HepG2 (cell line): ENCODE data around the gene FAM222A. TPM values are rescaled to one million over a fixed set of nuclear protein-coding genes. Genes with fewer than 3 reads are reported as not detected.

Experiments
- AGO2 ChIP-seq: fragments of 200-400 bp; formaldehyde crosslinking; optimal IDR thresholded peaks from 2 replicates; pipeline ENCODE3; 2017; ENCODE audit warnings: mild to moderate bottlenecking, low read depth, low read length, moderate library complexity
- CBFB ChIP-seq: sonication (generic); formaldehyde crosslinking; IDR thresholded peaks from 2 replicates; pipeline ENCODE4 v1.4.0; 2020; ENCODE audit warnings: missing genetic modification reagents
- ELF1 ChIP-seq: sonication (generic); formaldehyde crosslinking; IDR thresholded peaks from 2 replicates; pipeline ENCODE4 v1.4.0; 2020; ENCODE audit warnings: missing genetic modification reagents
- HHEX ChIP-seq: IDR thresholded peaks from 2 replicates; pipeline ENCODE4 v1.6.1; 2016; ENCODE audit warnings: control low read depth
- HNRNPK ChIP-seq: fragments of 200-400 bp; formaldehyde crosslinking; IDR thresholded peaks from 2 replicates; pipeline ENCODE4 v1.6.1; 2018; ENCODE audit warnings: low read length, low read depth, moderate library complexity, mild to moderate bottlenecking; ENCODE audit not compliant: poor library complexity, severe bottlenecking
- MBNL3 ChIP-seq: fragments of 250-450 bp; sonication (Bioruptor Pico); conservative IDR thresholded peaks from 2 replicates; pipeline ENCODE4 v1.8.0; 2022; ENCODE audit warnings: mild to moderate bottlenecking, inconsistent platforms
- PCBP1 ChIP-seq: fragments of 200-400 bp; formaldehyde crosslinking; IDR thresholded peaks from 2 replicates; pipeline ENCODE4 v1.6.1; 2017; ENCODE audit warnings: mild to moderate bottlenecking, low read depth, low read length, borderline replicate concordance
- REXO4 ChIP-seq: sonication (generic); formaldehyde crosslinking; IDR thresholded peaks from 2 replicates; pipeline ENCODE4 v1.8.0; 2022; ENCODE audit warnings: missing genetic modification reagents, mild to moderate bottlenecking, borderline replicate concordance
- ZBTB34 ChIP-seq: sonication (generic); formaldehyde crosslinking; IDR thresholded peaks from 2 replicates; pipeline ENCODE4 v1.8.0; 2022; ENCODE audit warnings: mild to moderate bottlenecking, missing genetic modification reagents
- ZGPAT ChIP-seq: IDR thresholded peaks from 2 replicates; pipeline ENCODE4 v1.6.1; 2016; ENCODE audit warnings: mild to moderate bottlenecking
- ZKSCAN5 ChIP-seq: sonication (generic); formaldehyde crosslinking; IDR thresholded peaks from 2 replicates; pipeline ENCODE4 v1.5.1; 2020; ENCODE audit warnings: mild to moderate bottlenecking, missing genetic modification reagents
- ZNF205 ChIP-seq: IDR thresholded peaks from 2 replicates; pipeline ENCODE4 v1.6.1; 2018; ENCODE audit warnings: missing biosample characterization, missing genetic modification reagents
- ZNF317 ChIP-seq: sonication (generic); formaldehyde crosslinking; IDR thresholded peaks from 2 replicates; pipeline ENCODE4 v1.5.0; 2020; ENCODE audit warnings: mild to moderate bottlenecking, missing genetic modification reagents
- ZNF446 ChIP-seq: sonication (generic); formaldehyde crosslinking; IDR thresholded peaks from 2 replicates; pipeline ENCODE4 v1.5.0; 2020; ENCODE audit warnings: mild to moderate bottlenecking, missing genetic modification reagents
- ZNF543 ChIP-seq: sonication (generic); formaldehyde crosslinking; IDR thresholded peaks from 2 replicates; pipeline ENCODE4 v1.4.0; 2020; ENCODE audit warnings: mild to moderate bottlenecking, missing genetic modification reagents
- ZSCAN25 ChIP-seq: sonication (generic); formaldehyde crosslinking; IDR thresholded peaks from 2 replicates; pipeline ENCODE4 v1.8.0; 2022; ENCODE audit warnings: mild to moderate bottlenecking, missing genetic modification reagents
- polyA plus RNA-seq, 8 experiments: library from polyadenylated mRNA; depleted of rRNA in 3 of 8; stranded (reverse) in 7 of 8; unstranded in 1 of 8; fragments of >200 nt; fragmentation: Illumina TruSeq in 4 of 8; extraction: Trizol in 4 of 8; gene quantifications; 2 replicates each; pipeline versions ENCODE4 v1.2.1 to v1.2.3, GENCODE V29; 2011 to 2016; ENCODE audit warnings: low read depth in 4 of 8, missing spikeins in 1 of 8, mixed read lengths in 1 of 8; ENCODE audit not compliant: insufficient read depth in 1 of 8
- total RNA-seq, 5 experiments: library from RNA; depleted of rRNA; stranded (reverse); fragments of >200 nt; fragmentation: Illumina TruSeq; extraction: Trizol; gene quantifications; 2 replicates each; pipeline ENCODE4 v1.2.3, GENCODE V29; 2016; ENCODE audit warnings: low read depth in 1 of 5
- TF ChIP-seq, protein P1 (sequence below): sonication (generic); formaldehyde crosslinking; IDR thresholded peaks from 2 replicates; pipeline ENCODE4 v1.4.0; 2020; ENCODE audit warnings: missing genetic modification reagents
- TF ChIP-seq, protein P2 (sequence below): sonication (generic); formaldehyde crosslinking; IDR thresholded peaks from 2 replicates; pipeline ENCODE4 v1.4.0; 2020; ENCODE audit warnings: missing genetic modification reagents
- TF ChIP-seq, protein P3 (sequence below): sonication (generic); formaldehyde crosslinking; IDR thresholded peaks from 2 replicates; pipeline ENCODE4 v1.4.0; 2020; ENCODE audit warnings: mild to moderate bottlenecking, missing genetic modification reagents

The FAM222A gene
- total and polyA plus RNA-seq, 2 of the 13 experiments (the other 11 are each of a cell fraction or from before 2014, with no cell fraction given), result 2.7 to 9.6 TPM

DNA sequence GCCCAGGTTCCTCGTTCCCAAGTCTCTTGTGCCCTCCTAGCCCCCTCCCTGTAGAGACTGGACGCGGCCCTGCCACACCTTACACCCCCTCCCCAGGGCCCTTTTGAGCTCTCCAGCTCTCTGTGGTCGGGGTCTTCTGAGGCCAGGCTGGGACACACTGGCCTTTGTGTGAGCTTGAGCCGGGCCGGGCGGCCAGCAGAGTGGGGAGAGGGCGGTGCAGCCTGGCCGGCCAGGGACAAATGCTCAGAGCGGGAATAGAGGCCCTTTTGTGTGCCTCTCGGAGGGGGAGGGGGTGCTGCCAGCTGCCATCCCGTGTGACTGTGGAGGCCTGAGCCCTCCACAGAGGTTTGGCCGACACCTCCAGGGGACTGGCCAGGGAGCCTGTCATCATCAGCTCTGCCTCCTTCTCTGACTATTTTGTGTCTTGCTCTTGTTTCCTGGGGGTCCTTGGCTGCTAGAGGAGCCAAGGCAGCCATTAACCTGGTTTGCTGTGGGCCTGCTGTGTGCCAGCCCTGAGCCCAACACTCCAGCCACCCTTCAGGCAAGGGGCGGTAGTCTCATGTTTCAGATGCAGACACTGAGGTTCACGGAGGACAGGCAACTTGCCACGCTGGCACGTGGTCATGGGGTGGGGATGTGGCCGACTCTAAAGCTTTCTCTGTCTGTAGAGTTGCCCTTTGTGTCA, 13.6 kb downstream of the FAM222A start (continued):
- TF ChIP-seq, protein P1, sequence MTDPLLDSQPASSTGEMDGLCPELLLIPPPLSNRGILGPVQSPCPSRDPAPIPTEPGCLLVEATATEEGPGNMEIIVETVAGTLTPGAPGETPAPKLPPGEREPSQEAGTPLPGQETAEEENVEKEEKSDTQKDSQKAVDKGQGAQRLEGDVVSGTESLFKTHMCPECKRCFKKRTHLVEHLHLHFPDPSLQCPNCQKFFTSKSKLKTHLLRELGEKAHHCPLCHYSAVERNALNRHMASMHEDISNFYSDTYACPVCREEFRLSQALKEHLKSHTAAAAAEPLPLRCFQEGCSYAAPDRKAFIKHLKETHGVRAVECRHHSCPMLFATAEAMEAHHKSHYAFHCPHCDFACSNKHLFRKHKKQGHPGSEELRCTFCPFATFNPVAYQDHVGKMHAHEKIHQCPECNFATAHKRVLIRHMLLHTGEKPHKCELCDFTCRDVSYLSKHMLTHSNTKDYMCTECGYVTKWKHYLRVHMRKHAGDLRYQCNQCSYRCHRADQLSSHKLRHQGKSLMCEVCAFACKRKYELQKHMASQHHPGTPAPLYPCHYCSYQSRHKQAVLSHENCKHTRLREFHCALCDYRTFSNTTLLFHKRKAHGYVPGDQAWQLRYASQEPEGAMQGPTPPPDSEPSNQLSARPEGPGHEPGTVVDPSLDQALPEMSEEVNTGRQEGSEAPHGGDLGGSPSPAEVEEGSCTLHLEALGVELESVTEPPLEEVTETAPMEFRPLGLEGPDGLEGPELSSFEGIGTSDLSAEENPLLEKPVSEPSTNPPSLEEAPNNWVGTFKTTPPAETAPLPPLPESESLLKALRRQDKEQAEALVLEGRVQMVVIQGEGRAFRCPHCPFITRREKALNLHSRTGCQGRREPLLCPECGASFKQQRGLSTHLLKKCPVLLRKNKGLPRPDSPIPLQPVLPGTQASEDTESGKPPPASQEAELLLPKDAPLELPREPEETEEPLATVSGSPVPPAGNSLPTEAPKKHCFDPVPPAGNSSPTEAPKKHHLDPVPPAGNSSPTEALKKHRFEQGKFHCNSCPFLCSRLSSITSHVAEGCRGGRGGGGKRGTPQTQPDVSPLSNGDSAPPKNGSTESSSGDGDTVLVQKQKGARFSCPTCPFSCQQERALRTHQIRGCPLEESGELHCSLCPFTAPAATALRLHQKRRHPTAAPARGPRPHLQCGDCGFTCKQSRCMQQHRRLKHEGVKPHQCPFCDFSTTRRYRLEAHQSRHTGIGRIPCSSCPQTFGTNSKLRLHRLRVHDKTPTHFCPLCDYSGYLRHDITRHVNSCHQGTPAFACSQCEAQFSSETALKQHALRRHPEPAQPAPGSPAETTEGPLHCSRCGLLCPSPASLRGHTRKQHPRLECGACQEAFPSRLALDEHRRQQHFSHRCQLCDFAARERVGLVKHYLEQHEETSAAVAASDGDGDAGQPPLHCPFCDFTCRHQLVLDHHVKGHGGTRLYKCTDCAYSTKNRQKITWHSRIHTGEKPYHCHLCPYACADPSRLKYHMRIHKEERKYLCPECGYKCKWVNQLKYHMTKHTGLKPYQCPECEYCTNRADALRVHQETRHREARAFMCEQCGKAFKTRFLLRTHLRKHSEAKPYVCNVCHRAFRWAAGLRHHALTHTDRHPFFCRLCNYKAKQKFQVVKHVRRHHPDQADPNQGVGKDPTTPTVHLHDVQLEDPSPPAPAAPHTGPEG (CRISPR knock-in tag), result no peak
- no peak; the same call in 1 of the 2 replicates for TF ChIP-seq ELF1 (CRISPR knock-in tag)
- no peak for TF ChIP-seq ZNF317 (CRISPR knock-in tag)
- TF ChIP-seq, protein P2, sequence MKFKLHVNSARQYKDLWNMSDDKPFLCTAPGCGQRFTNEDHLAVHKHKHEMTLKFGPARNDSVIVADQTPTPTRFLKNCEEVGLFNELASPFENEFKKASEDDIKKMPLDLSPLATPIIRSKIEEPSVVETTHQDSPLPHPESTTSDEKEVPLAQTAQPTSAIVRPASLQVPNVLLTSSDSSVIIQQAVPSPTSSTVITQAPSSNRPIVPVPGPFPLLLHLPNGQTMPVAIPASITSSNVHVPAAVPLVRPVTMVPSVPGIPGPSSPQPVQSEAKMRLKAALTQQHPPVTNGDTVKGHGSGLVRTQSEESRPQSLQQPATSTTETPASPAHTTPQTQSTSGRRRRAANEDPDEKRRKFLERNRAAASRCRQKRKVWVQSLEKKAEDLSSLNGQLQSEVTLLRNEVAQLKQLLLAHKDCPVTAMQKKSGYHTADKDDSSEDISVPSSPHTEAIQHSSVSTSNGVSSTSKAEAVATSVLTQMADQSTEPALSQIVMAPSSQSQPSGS (CRISPR knock-in tag), result no peak
- peak; percentile 42; the same call in 1 of the 2 replicates for TF ChIP-seq ZBTB34 (CRISPR knock-in tag)
- 0 out of 2 replicates have a peak, but pooled peaks have one; percentile 20 for TF ChIP-seq ZNF446 (CRISPR knock-in tag)
- TF ChIP-seq ZNF205 (CRISPR knock-in tag), result peak; percentile 31; the same call in 1 of the 2 replicates
- TF ChIP-seq ZNF543 (CRISPR knock-in tag), result peak; percentile 66
- TF ChIP-seq ZSCAN25, result peak; percentile 64
- TF ChIP-seq ZKSCAN5 (CRISPR knock-in tag), result no peak
- no peak for TF ChIP-seq AGO2
- no peak for TF ChIP-seq REXO4
- TF ChIP-seq MBNL3 (CRISPR knock-in tag), result no peak
- peak; percentile 82; the same call in 1 of the 2 replicates for TF ChIP-seq PCBP1
- TF ChIP-seq ZGPAT (CRISPR knock-in tag), result peak; percentile 48; the same call in 1 of the 2 replicates
- TF ChIP-seq HHEX, result no peak
- TF ChIP-seq, protein P3, sequence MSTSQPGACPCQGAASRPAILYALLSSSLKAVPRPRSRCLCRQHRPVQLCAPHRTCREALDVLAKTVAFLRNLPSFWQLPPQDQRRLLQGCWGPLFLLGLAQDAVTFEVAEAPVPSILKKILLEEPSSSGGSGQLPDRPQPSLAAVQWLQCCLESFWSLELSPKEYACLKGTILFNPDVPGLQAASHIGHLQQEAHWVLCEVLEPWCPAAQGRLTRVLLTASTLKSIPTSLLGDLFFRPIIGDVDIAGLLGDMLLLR, result no peak
- TF ChIP-seq CBFB (CRISPR knock-in tag), result no peak; the same call in 1 of the 2 replicates
- no peak for TF ChIP-seq HNRNPK
